GM21367 (cell line): Measurements from ENCODE around the gene KRTDAP.

ENCODE experiments used
- ATAC-seq: cut with Tn5 transposase; IDR thresholded peaks from one replicate; pipeline ENCODE4 v1.9.1; 2021; ENCODE audit not compliant: unreplicated experiment

Gene KRTDAP

DNA sequence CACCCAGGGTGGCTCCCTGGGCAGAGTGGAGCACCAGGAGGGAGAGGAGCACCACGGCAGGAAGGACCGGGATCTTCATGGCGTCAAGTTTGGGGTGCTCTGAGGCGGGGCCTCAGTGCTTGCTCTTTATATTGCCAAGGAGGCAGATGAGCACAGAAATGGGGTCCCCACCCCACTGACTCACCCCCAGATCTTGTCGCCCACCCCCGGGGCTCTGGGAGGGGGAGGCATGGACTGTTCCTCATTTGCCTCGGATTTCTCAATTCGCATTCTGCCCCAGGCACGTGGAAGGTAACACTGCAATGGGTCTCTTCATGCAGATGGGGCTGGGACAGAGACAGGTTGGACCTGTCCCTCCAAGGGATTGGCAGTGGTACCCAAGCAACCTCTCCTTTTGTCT, at the start of gene KRTDAP:
Gene KRTDAP, minus strand, starts transcription at position 101 of the 400 bp plus-strand sequence. Its CDS starts 22 bp downstream, at position 79.
- ATAC-seq = no peak

DNA sequence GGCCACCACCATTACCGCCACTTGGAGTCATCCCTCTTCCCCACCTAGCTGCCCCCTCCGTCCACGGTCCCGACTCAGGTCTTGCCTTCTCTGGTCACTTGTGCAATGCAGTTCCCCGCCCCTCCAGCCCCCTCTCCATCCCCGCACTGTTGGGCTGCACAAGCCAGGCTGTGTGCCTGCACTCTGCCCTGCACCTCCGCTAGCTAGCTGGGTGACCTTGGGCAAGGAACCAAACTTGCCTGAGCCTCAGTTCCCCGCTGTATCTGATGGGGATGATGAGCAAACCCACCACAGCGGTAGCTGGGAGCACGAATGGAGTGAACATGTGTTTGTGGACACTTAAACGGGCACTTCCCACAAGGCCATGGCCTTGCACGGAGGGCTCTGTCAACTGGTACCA, 49.6 kb upstream of the KRTDAP start:
- ATAC-seq = no peak

GRCh38 chr19:35539314-35539713, 49.0 kb upstream of the KRTDAP start:
- no peak for ATAC-seq

GRCh38 chr19:35534803-35535480, 44.7 kb upstream of the KRTDAP start:
- ATAC-seq = no peak

DNA sequence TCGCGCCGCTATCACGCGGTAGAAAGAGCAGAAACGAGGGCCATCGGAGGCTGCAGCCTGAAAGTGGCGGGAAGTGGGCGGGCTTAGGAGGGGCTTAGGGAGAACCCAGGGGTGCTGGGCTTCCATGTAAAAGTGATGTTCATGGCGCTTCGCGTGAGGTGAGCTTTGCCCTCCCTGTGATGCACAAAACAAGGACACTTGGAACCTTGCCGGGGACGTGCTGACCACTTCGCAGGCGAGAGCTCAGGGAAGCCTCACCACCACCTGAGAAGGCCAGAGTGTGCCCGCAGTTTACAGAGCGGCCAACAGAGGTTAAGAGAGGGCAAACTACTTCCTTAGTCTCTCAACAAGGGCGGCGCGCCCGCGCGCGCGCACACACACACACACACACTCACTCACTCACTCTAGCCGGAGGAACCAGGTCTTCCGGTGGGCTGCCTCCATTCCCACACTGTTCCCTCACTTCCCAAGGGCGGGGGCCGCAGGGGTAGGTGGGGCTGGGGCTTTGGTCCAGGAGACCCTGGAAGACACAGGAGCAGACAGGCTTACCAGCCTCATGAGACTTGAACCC, 43.6 kb upstream of the KRTDAP start:
- ATAC-seq = no peak

GRCh38 chr19:35533201-35533821, 43.0 kb upstream of the KRTDAP start, which contains the start of gene GAPDHS:
Gene GAPDHS, plus strand, starts transcription at chr19:35533456. Its CDS starts 72 bp downstream, at chr19:35533528.
- ATAC-seq = no peak

GRCh38 chr19:35531291-35531690, 41.0 kb upstream of the KRTDAP start:
- ATAC-seq = no peak

- ATAC-seq = no peak
Measured at GRCh38 chr19:35529241-35530218, 39.3 kb upstream of the KRTDAP start.

- no peak for ATAC-seq
Measured at GRCh38 chr19:35528218-35529038, 38.2 kb upstream of the KRTDAP start, which contains the start of gene SBSN. Gene SBSN, minus strand, starts transcription at chr19:35528311. Its CDS starts 30 bp downstream, at chr19:35528281.

DNA sequence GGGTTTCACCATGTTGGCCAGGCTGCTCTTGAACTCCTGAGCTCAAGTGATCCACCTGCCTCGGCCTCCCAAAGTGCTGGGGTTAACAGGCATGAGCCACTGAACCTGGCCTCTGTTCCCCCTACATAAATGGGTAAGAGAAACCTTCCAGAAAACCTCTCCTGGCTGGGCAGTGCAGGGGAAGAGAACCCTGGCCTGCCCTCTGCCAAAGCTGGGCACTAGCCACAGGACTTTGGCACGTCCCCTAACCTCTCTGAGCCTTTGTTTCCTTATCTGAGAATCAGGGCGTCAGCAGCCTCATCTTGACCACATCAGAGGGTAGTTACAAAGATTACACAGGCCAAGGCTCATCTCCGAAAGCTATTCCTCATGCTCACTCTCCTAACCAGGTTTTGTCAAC, 35.6 kb upstream of the KRTDAP start:
- ATAC-seq = no peak

GRCh38 chr19:35524181-35524837, 34.0 kb upstream of the KRTDAP start:
- ATAC-seq = no peak

DNA sequence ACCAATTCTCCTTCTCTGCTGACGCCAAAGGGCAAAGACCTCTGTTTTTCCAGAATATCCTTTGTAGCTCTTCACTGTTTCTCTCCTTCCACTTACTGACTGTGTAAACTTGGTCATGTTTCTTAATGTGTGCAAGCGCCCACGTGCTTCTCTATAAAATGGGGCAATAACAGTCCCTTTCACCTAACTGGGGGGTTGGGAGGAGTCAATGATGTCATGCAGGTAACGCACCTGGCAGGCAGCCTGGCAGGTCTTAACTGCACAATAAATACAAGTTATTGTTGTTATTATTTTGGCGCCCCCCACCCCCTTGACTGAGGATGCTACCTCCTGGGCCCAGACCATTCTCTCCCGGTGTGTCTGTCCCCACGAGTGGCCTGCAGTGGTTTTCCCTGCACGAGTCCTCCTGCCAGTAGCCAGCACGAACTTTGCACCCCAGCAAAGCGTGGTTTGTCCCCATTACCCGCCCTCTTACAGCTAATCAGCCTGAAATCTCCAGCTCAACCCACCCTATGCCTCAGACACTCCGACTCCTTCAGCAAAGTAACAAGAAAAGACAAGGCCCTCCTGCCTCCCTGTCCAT, 32.6 kb upstream of the KRTDAP start:
- no peak for ATAC-seq

- ATAC-seq = no peak
Measured at GRCh38 chr19:35521124-35521743, 31.0 kb upstream of the KRTDAP start.

DNA sequence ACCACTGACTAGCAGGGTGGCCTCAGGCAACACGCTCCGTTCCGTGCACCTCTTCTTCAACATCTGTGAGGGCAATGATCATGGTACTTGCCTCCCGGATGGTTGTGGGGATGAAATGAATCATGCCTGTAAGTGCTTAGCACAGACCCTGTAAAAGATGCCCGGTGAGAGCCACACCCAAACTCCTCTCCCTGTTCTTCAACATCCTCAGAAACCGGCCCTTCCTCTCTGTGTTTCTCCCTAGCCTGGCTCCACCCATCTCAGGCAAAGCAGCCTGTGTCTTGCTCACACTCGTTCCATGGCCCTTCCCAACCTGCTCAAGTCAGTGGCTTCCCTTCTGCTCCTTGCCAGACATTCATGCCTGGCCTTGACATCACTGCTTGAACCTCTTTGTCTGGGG, 29.0 kb upstream of the KRTDAP start:
- ATAC-seq = no peak

DNA sequence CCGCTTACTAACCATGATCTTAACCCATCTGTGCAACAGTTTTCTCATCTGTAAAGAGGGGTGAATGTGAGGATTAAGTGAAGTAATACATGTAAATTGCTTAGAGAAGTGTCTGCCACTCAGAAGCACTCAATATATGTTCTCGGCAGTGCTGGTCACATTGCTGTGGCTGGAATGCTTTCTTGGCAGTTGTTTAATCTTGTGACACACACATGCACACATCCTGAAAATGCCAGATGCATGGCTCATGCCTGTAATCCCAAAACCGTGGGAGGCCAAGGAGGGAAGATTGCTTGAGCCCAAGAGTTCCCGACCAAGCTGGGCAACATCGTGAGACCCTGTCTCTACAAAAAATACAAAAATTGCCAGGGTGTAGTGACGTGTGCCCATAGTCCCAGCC, 28.0 kb upstream of the KRTDAP start:
- ATAC-seq = no peak

GRCh38 chr19:35517342-35517741, 27.1 kb upstream of the KRTDAP start:
- ATAC-seq = no peak

DNA sequence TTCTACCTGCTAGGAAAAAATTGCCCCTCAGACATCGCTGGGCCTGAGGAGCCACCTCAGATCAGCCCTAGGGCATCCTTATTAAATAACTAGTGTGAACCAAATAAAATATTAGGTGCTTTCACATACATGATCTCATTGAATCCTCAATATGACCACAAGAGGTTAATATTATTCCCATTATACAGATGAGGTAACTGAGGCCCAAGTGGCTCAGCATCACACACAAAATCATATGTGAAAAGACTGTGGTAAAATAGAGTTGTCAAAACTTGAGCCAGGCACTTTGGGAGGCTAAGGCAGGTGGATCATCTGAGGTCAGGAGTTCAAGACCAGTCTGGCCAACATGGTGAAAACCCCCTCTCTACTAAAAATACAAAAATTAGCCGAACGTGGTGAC, 26.0 kb upstream of the KRTDAP start:
- ATAC-seq = no peak

DNA sequence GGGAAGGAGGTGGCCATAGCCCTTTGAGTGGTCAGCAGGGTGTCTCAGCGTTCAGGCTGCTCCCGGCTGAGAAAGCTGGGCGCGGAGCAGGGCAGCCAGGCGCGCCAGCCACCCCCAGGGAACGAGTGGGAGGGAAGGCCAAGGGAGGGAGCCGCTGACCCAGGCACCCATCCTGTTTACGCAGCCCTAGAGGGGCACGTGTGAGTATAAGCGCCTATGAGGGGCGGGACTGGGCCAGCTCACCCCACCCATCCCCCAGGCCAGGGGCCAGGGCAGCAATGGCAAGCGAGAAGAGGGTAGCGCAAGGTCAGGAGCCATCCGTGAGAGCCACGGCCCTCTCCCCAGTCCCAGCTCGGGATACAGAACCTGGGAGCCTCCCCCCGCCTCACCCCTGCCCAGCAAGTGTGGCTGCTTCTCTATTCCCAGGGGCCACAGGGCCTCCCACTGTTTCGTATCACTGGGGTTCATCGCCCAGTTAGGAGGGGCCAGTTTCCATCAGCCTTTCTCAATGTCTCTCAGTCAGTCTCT, 24.1 kb upstream of the KRTDAP start:
- no peak for ATAC-seq
